Neural progenitor cell (in vitro differentiated cells): ENCODE measurements around the gene PRKAR1A. TPM values are rescaled to one million over a fixed set of nuclear protein-coding genes. Genes with fewer than 3 reads are reported as not detected.

Source experiments
- DNase-seq: peaks from one replicate; pipeline ENCODE4 v3.0.0-alpha.2; 2016; ENCODE audit warnings: low spot score
- H2AFZ ChIP-seq: fragments of 200-600 bp; sonication (generic); replicated peaks from 2 replicates; pipeline ENCODE4 v1.6.1; 2016; ENCODE audit warnings: antibody characterized with exemption
- H3F3A ChIP-seq: fragments of 200-600 bp; sonication (generic); 2 replicates; pipeline ENCODE4 v1.6.1; 2016; ENCODE audit warnings: antibody characterized with exemption, low read depth
- H3K27ac ChIP-seq: fragments of 200-600 bp; sonication (generic); 2 replicates; pipeline ENCODE4 v1.5.1; 2016; ENCODE audit warnings: mild to moderate bottlenecking
- H3K27me3 ChIP-seq: fragments of 200-600 bp; sonication (generic); 2 replicates; pipeline ENCODE4 v1.6.1; 2016; ENCODE audit warnings: mild to moderate bottlenecking, moderate library complexity
- H3K36me3 ChIP-seq: fragments of 200-600 bp; sonication (generic); 2 replicates; pipeline ENCODE4 v1.5.1; 2016
- H3K4me1 ChIP-seq: fragments of 200-600 bp; sonication (generic); 2 replicates; pipeline ENCODE4 v1.6.1; 2016; ENCODE audit warnings: mixed run types
- H3K4me2 ChIP-seq: fragments of 200-600 bp; sonication (generic); 2 replicates; pipeline ENCODE4 v1.6.1; 2016
- H3K4me3 ChIP-seq: fragments of 200-600 bp; sonication (generic); 2 replicates; pipeline ENCODE4 v1.5.1; 2016
- H3K79me2 ChIP-seq: fragments of 200-600 bp; sonication (generic); 2 replicates; pipeline ENCODE4 v1.6.1; 2016; ENCODE audit warnings: low read depth
- H3K9ac ChIP-seq: fragments of 200-600 bp; sonication (generic); 2 replicates; pipeline ENCODE4 v1.6.1; 2016
- H3K9me3 ChIP-seq: fragments of 200-600 bp; sonication (generic); 2 replicates; pipeline ENCODE4 v1.5.1; 2016; ENCODE audit warnings: low read depth
- H4K20me1 ChIP-seq: fragments of 200-600 bp; sonication (generic); 2 replicates; pipeline ENCODE4 v1.6.1; 2016; ENCODE audit warnings: low read depth
- H3K27ac Mint-ChIP-seq: 3 replicates; pipeline ENCODE4 v1.8.0; 2021; ENCODE audit warnings: mixed read lengths
- H3K27me3 Mint-ChIP-seq: 2 replicates; pipeline ENCODE4 v1.8.0; 2022; ENCODE audit warnings: low read depth, mild to moderate bottlenecking, inconsistent platforms, moderate library complexity, mixed read lengths; ENCODE audit not compliant: insufficient read depth
- H3K36me3 Mint-ChIP-seq: 3 replicates; pipeline ENCODE4 v1.8.0; 2021; ENCODE audit warnings: mixed read lengths
- H3K4me1 Mint-ChIP-seq: 3 replicates; pipeline ENCODE4 v1.8.0; 2021; ENCODE audit warnings: mixed read lengths
- H3K4me3 Mint-ChIP-seq: 3 replicates; pipeline ENCODE4 v1.8.0; 2021; ENCODE audit warnings: mild to moderate bottlenecking, moderate library complexity, mixed read lengths
- H3K9me3 Mint-ChIP-seq: 3 replicates; pipeline ENCODE4 v1.8.0; 2020; ENCODE audit warnings: mixed read lengths
- EZH2 ChIP-seq: fragments of 200-600 bp; sonication (generic); IDR thresholded peaks from 2 replicates; pipeline ENCODE4 v1.6.1; 2017; ENCODE audit warnings: antibody characterized with exemption, mild to moderate bottlenecking, moderate library complexity
- EZH2phosphoT487 ChIP-seq: fragments of 200-600 bp; sonication (generic); IDR thresholded peaks from 2 replicates; pipeline ENCODE4 v1.6.1; 2017; ENCODE audit warnings: antibody characterized with exemption
- total RNA-seq: library from RNA; depleted of rRNA; stranded (reverse); fragments of >200 nt; gene quantifications from 2 replicates; pipeline ENCODE4 v1.2.3, GENCODE V29; 2015; ENCODE audit warnings: low replicate concordance
- TF ChIP-seq, protein P1 (sequence below): fragments of 200-600 bp; sonication (generic); IDR thresholded peaks from 2 replicates; pipeline ENCODE4 v1.5.1; 2017; ENCODE audit warnings: antibody characterized with exemption, mild to moderate bottlenecking

PRKAR1A gene
- total RNA-seq, 1 donor from 2014 or later: 168 TPM

GRCh38 chr17:68567035-68567434 lies 54.8 kb downstream of the PRKAR1A start:
- H3K4me3 Mint-ChIP-seq: no peak overlapping the region
- TF ChIP-seq EZH2 (no peak), EZH2phosphoT487 (no peak)
- TF ChIP-seq, protein P1, sequence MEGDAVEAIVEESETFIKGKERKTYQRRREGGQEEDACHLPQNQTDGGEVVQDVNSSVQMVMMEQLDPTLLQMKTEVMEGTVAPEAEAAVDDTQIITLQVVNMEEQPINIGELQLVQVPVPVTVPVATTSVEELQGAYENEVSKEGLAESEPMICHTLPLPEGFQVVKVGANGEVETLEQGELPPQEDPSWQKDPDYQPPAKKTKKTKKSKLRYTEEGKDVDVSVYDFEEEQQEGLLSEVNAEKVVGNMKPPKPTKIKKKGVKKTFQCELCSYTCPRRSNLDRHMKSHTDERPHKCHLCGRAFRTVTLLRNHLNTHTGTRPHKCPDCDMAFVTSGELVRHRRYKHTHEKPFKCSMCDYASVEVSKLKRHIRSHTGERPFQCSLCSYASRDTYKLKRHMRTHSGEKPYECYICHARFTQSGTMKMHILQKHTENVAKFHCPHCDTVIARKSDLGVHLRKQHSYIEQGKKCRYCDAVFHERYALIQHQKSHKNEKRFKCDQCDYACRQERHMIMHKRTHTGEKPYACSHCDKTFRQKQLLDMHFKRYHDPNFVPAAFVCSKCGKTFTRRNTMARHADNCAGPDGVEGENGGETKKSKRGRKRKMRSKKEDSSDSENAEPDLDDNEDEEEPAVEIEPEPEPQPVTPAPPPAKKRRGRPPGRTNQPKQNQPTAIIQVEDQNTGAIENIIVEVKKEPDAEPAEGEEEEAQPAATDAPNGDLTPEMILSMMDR: no peak
- H3K4me3 ChIP-seq: no peak overlapping the region
- H4K20me1 ChIP-seq: no peaks in the 10 kb centered on the region
- no peak overlapping the region for H3K27ac ChIP-seq
- no peaks in the 10 kb centered on the region for H3K27me3 ChIP-seq
- no peaks in the 10 kb centered on the region for H3K4me1 ChIP-seq
- no peak overlapping the region for H3K9ac ChIP-seq
- H3K9me3 Mint-ChIP-seq: no peaks in the 10 kb centered on the region
- H3K27me3 Mint-ChIP-seq: peaks cover 4% of the 10 kb centered on the region
- no peak for DNase-seq
- H3K36me3 Mint-ChIP-seq: no peaks in the 10 kb centered on the region
- no peaks in the 10 kb centered on the region for H3K36me3 ChIP-seq
- H3K79me2 ChIP-seq: no peaks in the 10 kb centered on the region
- no peaks in the 10 kb centered on the region for H3K9me3 ChIP-seq
- no peak overlapping the region for H3K27ac Mint-ChIP-seq
- no peak overlapping the region for H3K4me2 ChIP-seq
- H3F3A ChIP-seq: no peaks in the 10 kb centered on the region
- H2AFZ ChIP-seq: no peak overlapping the region
- no peaks in the 10 kb centered on the region for H3K4me1 Mint-ChIP-seq

- H3K27ac Mint-ChIP-seq: no peak overlapping the region
- no peak overlapping the region for H3K4me3 Mint-ChIP-seq
- Histone ChIP-seq H2AFZ (no peak overlapping the region), H3K4me2 (no peak overlapping the region), H3K79me2 (no peaks in the 10 kb centered on the region), H3K4me1 (no peaks in the 10 kb centered on the region), H3K9me3 (no peaks in the 10 kb centered on the region), H3F3A (no peaks in the 10 kb centered on the region), H4K20me1 (no peaks in the 10 kb centered on the region), H3K27ac (no peak overlapping the region), H3K27me3 (no peaks in the 10 kb centered on the region), H3K36me3 (no peaks in the 10 kb centered on the region), H3K4me3 (no peak overlapping the region), H3K9ac (no peak overlapping the region)
- no peaks in the 10 kb centered on the region for H3K4me1 Mint-ChIP-seq
- peaks cover 4% of the 10 kb centered on the region for H3K27me3 Mint-ChIP-seq
- H3K9me3 Mint-ChIP-seq: no peaks in the 10 kb centered on the region
- no peaks in the 10 kb centered on the region for H3K36me3 Mint-ChIP-seq
- no peak for DNase-seq
- TF ChIP-seq EZH2 (no peak), EZH2phosphoT487 (no peak)
- TF ChIP-seq, protein P1: no peak
Observed at GRCh38 chr17:68567581-68567980, 55.4 kb downstream of the PRKAR1A start.

GRCh38 chr17:68568581-68568980 lies 56.4 kb downstream of the PRKAR1A start:
- no peaks in the 10 kb centered on the region for H3K4me1 Mint-ChIP-seq
- Histone ChIP-seq H3K79me2 (no peaks in the 10 kb centered on the region), H3K27ac (no peak overlapping the region), H2AFZ (no peak overlapping the region), H3K9ac (no peak overlapping the region), H3K36me3 (no peaks in the 10 kb centered on the region), H3K27me3 (no peaks in the 10 kb centered on the region), H4K20me1 (no peaks in the 10 kb centered on the region), H3F3A (no peaks in the 10 kb centered on the region), H3K4me1 (no peaks in the 10 kb centered on the region), H3K9me3 (no peaks in the 10 kb centered on the region), H3K4me2 (no peak overlapping the region), H3K4me3 (no peak overlapping the region)
- no peak overlapping the region for H3K4me3 Mint-ChIP-seq
- DNase-seq: no peak
- TF ChIP-seq, protein P1: no peak
- TF ChIP-seq EZH2phosphoT487 (no peak), EZH2 (no peak)
- no peak overlapping the region for H3K27ac Mint-ChIP-seq
- H3K9me3 Mint-ChIP-seq: no peaks in the 10 kb centered on the region
- H3K36me3 Mint-ChIP-seq: no peaks in the 10 kb centered on the region
- peaks cover 6% of the 10 kb centered on the region for H3K27me3 Mint-ChIP-seq
